Measurements from ENCODE around the gene EAF2.

Gene EAF2

GRCh38 chr3:121914081-121914998 is 79.3 kb downstream of the EAF2 start:
- Histone ChIP-seq H3K9me3 (replicated peaks in 1 of 2; ENCODE audit: control insufficient read depth in 2 of 2, insufficient read depth in 1 of 2, low read depth in 1 of 2, low read length in 2 of 2) (no peaks in the 10 kb centered on the region), H2AFZ (ENCODE audit: low read length) (no peak overlapping the region), H4K91ac (ENCODE audit: low read depth, low read length, poor library complexity) (no peak overlapping the region), H3K4me3 (ENCODE audit: low read length in 2 of 2) (no peak overlapping the region), H3K18ac (ENCODE audit: low read length) (no peak overlapping the region), H3K36me3 (replicated peaks in 1 of 2; ENCODE audit: control insufficient read depth in 2 of 2, insufficient read depth in 2 of 2, low read length in 2 of 2) (no peaks in the 10 kb centered on the region), H3K4me1 (ENCODE audit: control insufficient read depth in 2 of 2, insufficient read depth in 1 of 2, low read depth in 1 of 2, low read length in 2 of 2) (peaks cover 0 to 1% of the 10 kb centered on the region in 2 donors), H2BK12ac (ENCODE audit: low read length) (no peak overlapping the region), H3K79me1 (ENCODE audit: low read depth, low read length) (no peaks in the 10 kb centered on the region), H3K23ac (ENCODE audit: low read depth, low read length, poor library complexity) (no peak overlapping the region), H2AK5ac (ENCODE audit: low read depth, low read length) (no peak overlapping the region), H3K14ac (ENCODE audit: low read length) (no peak overlapping the region), H3K27me3 (ENCODE audit: control insufficient read depth in 3 of 3, insufficient read depth in 3 of 3, low read depth in 1 of 3, low read length in 3 of 3) (no peaks in the 10 kb centered on the region), H3K27ac (replicated peaks; ENCODE audit: low read length) (no peak overlapping the region), H2BK120ac (ENCODE audit: low read depth, low read length) (no peak overlapping the region), H3K9ac (ENCODE audit: low read depth, low read length, poor library complexity) (no peak overlapping the region), H2BK15ac (ENCODE audit: low read length) (no peak overlapping the region), H3K4ac (ENCODE audit: low read length) (no peak overlapping the region), H4K8ac (ENCODE audit: low read depth, low read length) (no peak overlapping the region), H2BK5ac (ENCODE audit: low read length) (no peak overlapping the region), H3K4me2 (ENCODE audit: insufficient read depth, low read length, poor library complexity, severe bottlenecking) (no peak overlapping the region)
- no peak for DNase-seq (ENCODE audit: low spot score)
- no CpG with 5 or more reads among the region's 12 CpGs for WGBS, 2 donors (ENCODE audit: extremely low coverage in 2 of 2, insufficient read length in 2 of 2, insufficient replicate concordance in 1 of 2)

GRCh38 chr3:121916189-121916588 is 81.2 kb downstream of the EAF2 start:
- Histone ChIP-seq H2AK5ac (ENCODE audit: low read depth, low read length) (no peak overlapping the region), H3K18ac (ENCODE audit: low read length) (no peak overlapping the region), H2BK15ac (ENCODE audit: low read length) (no peak overlapping the region), H3K27ac (replicated peaks; ENCODE audit: low read length) (no peak overlapping the region), H3K36me3 (replicated peaks in 1 of 2; ENCODE audit: control insufficient read depth in 2 of 2, insufficient read depth in 2 of 2, low read length in 2 of 2) (no peaks in the 10 kb centered on the region), H2BK120ac (ENCODE audit: low read depth, low read length) (no peak overlapping the region), H4K91ac (ENCODE audit: low read depth, low read length, poor library complexity) (no peak overlapping the region), H3K9ac (ENCODE audit: low read depth, low read length, poor library complexity) (no peak overlapping the region), H4K8ac (ENCODE audit: low read depth, low read length) (no peak overlapping the region), H3K14ac (ENCODE audit: low read length) (no peak overlapping the region), H3K27me3 (ENCODE audit: control insufficient read depth in 3 of 3, insufficient read depth in 3 of 3, low read depth in 1 of 3, low read length in 3 of 3) (no peaks in the 10 kb centered on the region), H3K4me2 (ENCODE audit: insufficient read depth, low read length, poor library complexity, severe bottlenecking) (no peak overlapping the region), H2BK12ac (ENCODE audit: low read length) (no peak overlapping the region), H3K4me3 (ENCODE audit: low read length in 2 of 2) (no peak overlapping the region), H3K79me1 (ENCODE audit: low read depth, low read length) (no peaks in the 10 kb centered on the region), H3K4ac (ENCODE audit: low read length) (no peak overlapping the region), H3K4me1 (ENCODE audit: control insufficient read depth in 2 of 2, insufficient read depth in 1 of 2, low read depth in 1 of 2, low read length in 2 of 2) (peaks cover 0 to 1% of the 10 kb centered on the region in 2 donors), H2AFZ (ENCODE audit: low read length) (no peak overlapping the region), H2BK5ac (ENCODE audit: low read length) (no peak overlapping the region), H3K9me3 (replicated peaks in 1 of 2; ENCODE audit: control insufficient read depth in 2 of 2, insufficient read depth in 1 of 2, low read depth in 1 of 2, low read length in 2 of 2) (no peaks in the 10 kb centered on the region), H3K23ac (ENCODE audit: low read depth, low read length, poor library complexity) (no peak overlapping the region)
- DNase-seq (ENCODE audit: low spot score) = no peak

GRCh38 chr3:121918779-121919483 is 83.9 kb downstream of the EAF2 start:
- Histone ChIP-seq H2BK120ac (ENCODE audit: low read depth, low read length) (no peak overlapping the region), H2BK15ac (ENCODE audit: low read length) (no peak overlapping the region), H4K8ac (ENCODE audit: low read depth, low read length) (no peak overlapping the region), H3K9me3 (replicated peaks in 1 of 2; ENCODE audit: control insufficient read depth in 2 of 2, insufficient read depth in 1 of 2, low read depth in 1 of 2, low read length in 2 of 2) (no peaks in the 10 kb centered on the region), H3K79me1 (ENCODE audit: low read depth, low read length) (no peaks in the 10 kb centered on the region), H3K14ac (ENCODE audit: low read length) (no peak overlapping the region), H2AK5ac (ENCODE audit: low read depth, low read length) (no peak overlapping the region), H3K4ac (ENCODE audit: low read length) (no peak overlapping the region), H3K23ac (ENCODE audit: low read depth, low read length, poor library complexity) (no peak overlapping the region), H2AFZ (ENCODE audit: low read length) (no peak overlapping the region), H3K27me3 (ENCODE audit: control insufficient read depth in 3 of 3, insufficient read depth in 3 of 3, low read depth in 1 of 3, low read length in 3 of 3) (no peaks in the 10 kb centered on the region), H3K4me3 (ENCODE audit: low read length in 2 of 2) (peak overlapping the region in 1 of 2 donors; percentile 34), H3K18ac (ENCODE audit: low read length) (no peak overlapping the region), H4K91ac (ENCODE audit: low read depth, low read length, poor library complexity) (no peak overlapping the region), H3K4me1 (ENCODE audit: control insufficient read depth in 2 of 2, insufficient read depth in 1 of 2, low read depth in 1 of 2, low read length in 2 of 2) (peaks cover 0 to 1% of the 10 kb centered on the region in 2 donors), H2BK12ac (ENCODE audit: low read length) (no peak overlapping the region), H3K9ac (ENCODE audit: low read depth, low read length, poor library complexity) (no peak overlapping the region), H3K27ac (replicated peaks; ENCODE audit: low read length) (no peak overlapping the region), H3K36me3 (replicated peaks in 1 of 2; ENCODE audit: control insufficient read depth in 2 of 2, insufficient read depth in 2 of 2, low read length in 2 of 2) (no peaks in the 10 kb centered on the region), H2BK5ac (ENCODE audit: low read length) (no peak overlapping the region), H3K4me2 (ENCODE audit: insufficient read depth, low read length, poor library complexity, severe bottlenecking) (no peak overlapping the region)
- no peak for DNase-seq (ENCODE audit: low spot score)
- no CpG with 5 or more reads among the region's 19 CpGs for whole genome bisulfite sequencing, 2 donors (ENCODE audit: extremely low coverage in 2 of 2, insufficient read length in 2 of 2, insufficient replicate concordance in 1 of 2)

- Histone ChIP-seq H4K8ac (ENCODE audit: low read depth, low read length) (no peak overlapping the region), H3K9me3 (replicated peaks in 1 of 2; ENCODE audit: control insufficient read depth in 2 of 2, insufficient read depth in 1 of 2, low read depth in 1 of 2, low read length in 2 of 2) (no peaks in the 10 kb centered on the region), H2BK12ac (ENCODE audit: low read length) (no peak overlapping the region), H3K4me3 (ENCODE audit: low read length in 2 of 2) (no peak overlapping the region), H2BK5ac (ENCODE audit: low read length) (no peak overlapping the region), H4K91ac (ENCODE audit: low read depth, low read length, poor library complexity) (no peak overlapping the region), H2BK15ac (ENCODE audit: low read length) (no peak overlapping the region), H2AK5ac (ENCODE audit: low read depth, low read length) (no peak overlapping the region), H2BK120ac (ENCODE audit: low read depth, low read length) (no peak overlapping the region), H2AFZ (ENCODE audit: low read length) (no peak overlapping the region), H3K79me1 (ENCODE audit: low read depth, low read length) (no peaks in the 10 kb centered on the region), H3K4ac (ENCODE audit: low read length) (no peak overlapping the region), H3K9ac (ENCODE audit: low read depth, low read length, poor library complexity) (no peak overlapping the region), H3K4me1 (ENCODE audit: control insufficient read depth in 2 of 2, insufficient read depth in 1 of 2, low read depth in 1 of 2, low read length in 2 of 2) (no peaks in the 10 kb centered on the region), H3K23ac (ENCODE audit: low read depth, low read length, poor library complexity) (no peak overlapping the region), H3K27me3 (ENCODE audit: control insufficient read depth in 3 of 3, insufficient read depth in 3 of 3, low read depth in 1 of 3, low read length in 3 of 3) (no peaks in the 10 kb centered on the region), H3K27ac (replicated peaks; ENCODE audit: low read length) (no peak overlapping the region), H3K36me3 (replicated peaks in 1 of 2; ENCODE audit: control insufficient read depth in 2 of 2, insufficient read depth in 2 of 2, low read length in 2 of 2) (no peaks in the 10 kb centered on the region), H3K4me2 (ENCODE audit: insufficient read depth, low read length, poor library complexity, severe bottlenecking) (no peak overlapping the region), H3K14ac (ENCODE audit: low read length) (no peak overlapping the region), H3K18ac (ENCODE audit: low read length) (no peak overlapping the region)
- DNase-seq (ENCODE audit: low spot score) = no peak
- WGBS, 2 donors (ENCODE audit: extremely low coverage in 2 of 2, insufficient read length in 2 of 2, insufficient replicate concordance in 1 of 2) = no CpG with 5 or more reads among the region's 3 CpGs
Observed at GRCh38 chr3:121924734-121925133, 89.7 kb downstream of the EAF2 start.
